GM12874 (cell line): ENCODE results near the gene HOXA10.

Experiments
- CTCF ChIP-seq: IDR thresholded peaks from 2 replicates; pipeline ENCODE4 v1.5.1; 2011; ENCODE audit warnings: low read depth, mild to moderate bottlenecking, control low read depth, low read length, moderate library complexity; ENCODE audit not compliant: insufficient read depth

The HOXA10 gene

GRCh38 chr7:27166531-27167505 is 7.3 kb downstream of the HOXA10 start:
- TF ChIP-seq CTCF = no peak

- TF ChIP-seq CTCF = no peak
Observed at GRCh38 chr7:27165996-27166530, 8.1 kb downstream of the HOXA10 start.

GRCh38 chr7:27165089-27165995 is 8.8 kb downstream of the HOXA10 start, which contains the start of gene HOXA9:
HOXA9 (minus strand) TSS chr7:27165537; CDS start chr7:27165457, 80 bp downstream.
- TF ChIP-seq CTCF = no peak

GRCh38 chr7:27164367-27165088 is 9.6 kb downstream of the HOXA10 start:
- 0 out of 2 replicates have a peak, but pooled peaks have one; percentile 10 for TF ChIP-seq CTCF

- no peak for TF ChIP-seq CTCF
Observed at GRCh38 chr7:27164045-27164366, 10.1 kb downstream of the HOXA10 start.

- no peak for TF ChIP-seq CTCF
Observed at GRCh38 chr7:27163288-27164044, 10.7 kb downstream of the HOXA10 start.
